Kidney (tissue), 22 donors: ENCODE data around the gene OPN1SW. TPM values are rescaled to one million over a fixed set of nuclear protein-coding genes. Genes with fewer than 3 reads are reported as not detected.
A peak's percentile ranks its signal among the peaks of the same experiment; 100 is the strongest.

Experiments used
- DNase-seq, 5 donors: peaks; one replicate each; pipeline ENCODE4 v3.0.0-alpha.2; 2013 to 2020
- FAIRE-seq: peaks from 2 replicates; lab custom pipeline; 2012; peaks lifted over from hg19 to GRCh38; lab: Jason Lieb, UNC
- H3K27ac ChIP-seq, 2 donors: one replicate each; pipeline ENCODE4 v1.7.0; 2013; ENCODE audit warnings: low read depth in 2 of 2, low read length in 2 of 2, inconsistent platforms in 1 of 2
- H3K27me3 ChIP-seq: one replicate; pipeline ENCODE4 v1.7.1; 2013; ENCODE audit warnings: low read length, inconsistent platforms; ENCODE audit not compliant: control insufficient read depth, insufficient read depth
- H3K36me3 ChIP-seq, 3 donors: one replicate each; pipeline versions ENCODE4 v1.7.0 to v1.7.1; 2013; ENCODE audit warnings: low read length in 3 of 3, control low read depth in 1 of 3, inconsistent platforms in 1 of 3; ENCODE audit not compliant: insufficient read depth in 3 of 3, control insufficient read depth in 2 of 3
- H3K4me1 ChIP-seq, 3 donors: one replicate each; pipeline versions ENCODE4 v1.7.0 to v1.7.1; 2013; ENCODE audit warnings: low read length in 3 of 3, inconsistent platforms in 1 of 3, low read depth in 1 of 3; ENCODE audit not compliant: control insufficient read depth in 2 of 3, insufficient read depth in 2 of 3
- H3K4me3 ChIP-seq, 3 donors: one replicate each; pipeline versions ENCODE4 v1.7.0 to v1.8.1; 2013; ENCODE audit warnings: low read length in 3 of 3, control low read depth in 1 of 3, inconsistent platforms in 1 of 3
- H3K9ac ChIP-seq, 3 donors: one replicate each; pipeline versions ENCODE4 v1.7.0 to v1.7.1; 2013; ENCODE audit warnings: low read length in 3 of 3, control low read depth in 1 of 3, inconsistent platforms in 1 of 3
- H3K9me3 ChIP-seq, 3 donors: one replicate each; pipeline versions ENCODE4 v1.7.0 to v1.7.1; 2013; ENCODE audit warnings: low read length in 3 of 3, control low read depth in 1 of 3, inconsistent platforms in 1 of 3; ENCODE audit not compliant: control insufficient read depth in 2 of 3, insufficient read depth in 1 of 3
- CTCF ChIP-seq: IDR thresholded peaks from 3 replicates; pipeline ENCODE4 v1.5.1; 2012; ENCODE audit warnings: mild to moderate bottlenecking, moderate library complexity, borderline replicate concordance; ENCODE audit not compliant: insufficient read depth; ENCODE audit errors: extremely low read depth
- intact Hi-C: fragments of 100-400 bp; cut with DNase I; formaldehyde crosslinking; loops from one replicate; pipeline ENCODE4 v1.11.1; 2022
- long read RNA-seq, 10 donors: library from polyadenylated mRNA in 1 of 10; unstranded in 1 of 10; transcript quantifications; one replicate each; pipeline ENCODE4 v2.0.0 and lab custom pipeline, GENCODE V29; 2021 to 2026
- polyA plus RNA-seq: library from polyadenylated mRNA; stranded (reverse); fragments of 350-450 nt; fragmentation: Illumina TruSeq; extraction: RNeasy Lipid Tissue Mini Kit (QIAGEN cat#74804); gene quantifications from one replicate; pipeline ENCODE4 v1.2.3, GENCODE V29; 2014; ENCODE audit warnings: low read depth, low replicate concordance; ENCODE audit not compliant: insufficient read depth
- total RNA-seq: library from RNA; stranded (reverse); fragmentation: NEBNext Ultra II Directional; extraction: Animal tissue kit (Norgen Biotek cat#: 25700); gene quantifications from one replicate; pipeline ENCODE4 v1.2.1, GENCODE V29; 2021
- donor health status: control.
- donor health status: control.
- donor health status: control.
- donor health status: control.
- donor health status: control.
- donor health status: DM: yes; HTN: yes; CAD: no.
- donor health status: Normal renal cell carcinoma (clear cell type).

OPN1SW gene
- total RNA-seq (not detected), polyA plus RNA-seq (not detected)
- long read RNA-seq, donor 1 = 0 reads
- long read RNA-seq, donor 2 = 0 reads
- long read RNA-seq, donor 3 = 0 reads
- long read RNA-seq, donor 4 = 0 reads
- long read RNA-seq, donor 5 = 0 reads
- long read RNA-seq, donor 6 = 0 reads
- long read RNA-seq, donor 7, partial matches to known transcripts = 0 of 1 reads
- long read RNA-seq, donor 7, other reads (novel, unspliced or antisense) = 1 of 1 reads
- long read RNA-seq, donor 8 = 0 reads
- long read RNA-seq, donor 9 = 0 reads
- long read RNA-seq, donor 10 = 0 reads

GRCh38 chr7:128775744-128776474 is at the start of gene OPN1SW:
TSS of gene OPN1SW (minus strand) at chr7:128775794. CDS start at chr7:128775781, 13 bp downstream.
- intact Hi-C loops = no loop called here
- Histone ChIP-seq H3K9ac (no peak within 1 kb of the TSS), H3K4me1 (no peaks in the 10 kb centered on the region), H3K9me3 (peaks cover 0 to 4% (median 0%) of the 10 kb centered on the region in 3 donors), H3K36me3 (peaks cover 0 to 5% (median 0%) of the 10 kb centered on the region in 3 donors), H3K4me3 (no peak within 1 kb of the TSS), H3K27me3 (no peaks in the 10 kb centered on the region), H3K27ac (no peak within 1 kb of the TSS)
- TF ChIP-seq CTCF = no peak
- FAIRE-seq = no peak
- no peak for DNase-seq

DNA sequence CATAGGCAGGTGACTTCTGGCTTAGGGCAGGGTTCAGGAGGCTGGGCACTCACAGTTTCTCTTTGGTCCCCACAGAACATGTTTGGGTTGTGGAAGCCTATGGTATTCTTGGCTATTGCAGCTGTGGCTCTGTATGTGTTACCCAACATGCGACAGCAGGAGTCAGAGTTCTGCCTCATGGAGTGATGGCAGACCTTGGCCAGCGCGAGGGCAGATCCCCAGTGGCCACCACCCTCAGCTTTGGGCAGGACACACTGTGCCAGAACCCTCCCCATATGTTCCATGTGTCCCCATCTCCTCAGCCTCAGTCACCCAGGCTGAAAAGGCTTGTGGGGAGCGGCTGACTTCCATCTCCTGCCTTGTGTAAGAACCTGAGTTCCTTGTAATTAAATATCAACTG is 46.1 kb upstream of the OPN1SW start:
- H3K9ac ChIP-seq = no peak overlapping the region
- no peak for DNase-seq
- no peaks in the 10 kb centered on the region for H3K4me1 ChIP-seq
- H3K27ac ChIP-seq = no peak overlapping the region
- TF ChIP-seq CTCF = no peak
- H3K36me3 ChIP-seq = no peaks in the 10 kb centered on the region
- H3K27me3 ChIP-seq = no peaks in the 10 kb centered on the region
- no peak overlapping the region for H3K4me3 ChIP-seq
- intact Hi-C loops = no loop called here
- no peak for FAIRE-seq
- no peaks in the 10 kb centered on the region for H3K9me3 ChIP-seq

DNA sequence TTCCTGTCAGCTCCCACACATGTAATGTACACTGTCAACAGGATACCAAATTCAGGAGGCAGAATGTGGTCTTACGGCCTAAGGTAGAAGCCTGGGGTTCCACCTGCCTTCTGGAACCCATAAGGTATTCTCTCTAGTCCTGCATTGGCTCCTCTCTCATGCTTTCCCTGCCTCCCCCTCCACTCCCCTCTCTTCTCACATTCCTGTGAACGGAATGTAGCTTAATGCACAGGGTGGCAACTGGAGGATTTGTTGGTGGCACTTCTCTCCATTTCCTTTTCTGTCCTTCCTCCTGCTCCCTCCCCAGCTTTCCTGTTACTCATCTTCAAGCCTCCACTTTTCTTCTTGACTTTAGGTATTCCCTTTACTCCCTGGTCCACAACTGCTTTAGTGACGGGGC is 43.1 kb upstream of the OPN1SW start:
- intact Hi-C loops = no loop called here
- no peaks in the 10 kb centered on the region for H3K4me1 ChIP-seq
- no peak overlapping the region for H3K9ac ChIP-seq
- FAIRE-seq (no peak), DNase-seq (peak in 1 of 5 donors; percentile 34)
- no peaks in the 10 kb centered on the region for H3K36me3 ChIP-seq
- TF ChIP-seq CTCF = no peak
- H3K27ac ChIP-seq = no peak overlapping the region
- H3K27me3 ChIP-seq = no peaks in the 10 kb centered on the region
- no peaks in the 10 kb centered on the region for H3K9me3 ChIP-seq
- H3K4me3 ChIP-seq = no peak overlapping the region
